Stimulated activated naive CD4-positive, alpha-beta T cell treated with Interleukin-2 at 50 U/mL for 16 hours (primary cell): ENCODE results near the gene RAD50.
"Not testable (repeated sequence)": the region's sequence is repeated elsewhere in the genome, so short reads cannot be mapped to it uniquely, and the experiment has no call there.

Source experiments
- DNase-seq: peaks from one replicate; lab custom pipeline; 2025; lab: John Stamatoyannopoulos, UW

RAD50 gene

DNA sequence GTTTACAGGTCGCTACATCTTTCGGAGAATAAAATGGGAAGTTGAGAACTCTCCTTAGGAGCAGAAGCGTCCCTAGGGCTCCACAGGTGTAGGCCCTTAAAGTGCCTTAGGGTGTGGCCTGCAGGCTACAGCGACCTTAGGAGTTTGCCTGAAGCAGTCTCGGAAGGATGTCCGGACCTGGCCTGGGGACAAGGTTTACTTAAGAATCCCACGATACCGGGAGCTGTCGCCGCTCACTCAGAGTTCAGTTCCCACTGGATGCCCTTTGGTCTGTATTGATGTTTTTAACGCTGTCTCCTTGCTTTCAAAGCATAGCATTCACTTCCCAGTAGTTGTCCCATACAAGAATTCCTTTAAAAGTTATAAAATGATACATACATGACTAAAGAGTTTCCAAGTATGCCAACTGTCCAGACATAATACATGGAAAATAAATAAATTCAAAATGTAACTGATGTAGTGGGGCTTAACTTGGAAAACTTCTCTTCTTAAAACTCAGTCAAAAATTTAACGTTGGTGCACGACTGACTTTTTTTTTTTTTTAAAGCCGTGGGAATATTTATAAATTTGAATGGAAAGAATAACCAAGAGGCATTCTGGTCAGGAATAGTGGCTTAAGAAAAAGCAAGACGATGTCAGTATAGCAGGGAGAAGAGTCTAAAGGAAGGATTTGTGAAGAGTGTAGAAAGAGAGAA is 848 bp downstream of the RAD50 start:
- no peak for DNase-seq

DNA sequence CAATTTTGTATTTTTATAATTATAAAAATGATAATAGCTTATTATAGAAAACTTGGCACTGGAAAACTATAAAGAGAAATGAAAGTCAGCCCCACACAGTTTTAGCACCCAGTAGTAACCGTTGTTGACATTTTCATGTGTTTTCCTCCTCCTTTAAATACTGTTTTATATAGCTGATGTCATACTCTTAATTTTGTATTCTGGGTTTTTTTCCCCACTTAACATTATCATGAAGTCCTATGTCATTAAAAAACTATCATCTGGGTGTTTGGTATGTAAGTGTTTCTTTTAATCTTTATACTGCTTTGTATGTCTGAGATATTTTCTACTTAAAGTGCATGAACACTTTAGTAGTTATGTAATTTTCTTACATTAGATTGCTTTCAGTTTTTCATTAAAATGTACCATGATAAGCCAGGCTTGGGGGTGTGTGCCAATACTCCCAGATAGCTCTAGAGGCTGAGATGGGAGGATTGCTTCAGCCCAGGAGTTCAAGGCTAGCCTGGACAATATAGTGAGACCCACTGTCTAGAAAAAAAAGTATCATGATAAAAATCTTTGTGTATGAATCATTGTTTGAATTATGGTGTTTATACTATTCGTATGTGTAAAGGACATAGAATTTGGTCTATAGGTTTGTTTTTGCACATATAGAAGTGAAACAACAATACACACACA is 2.7 kb downstream of the RAD50 start:
- no peak for DNase-seq

DNA sequence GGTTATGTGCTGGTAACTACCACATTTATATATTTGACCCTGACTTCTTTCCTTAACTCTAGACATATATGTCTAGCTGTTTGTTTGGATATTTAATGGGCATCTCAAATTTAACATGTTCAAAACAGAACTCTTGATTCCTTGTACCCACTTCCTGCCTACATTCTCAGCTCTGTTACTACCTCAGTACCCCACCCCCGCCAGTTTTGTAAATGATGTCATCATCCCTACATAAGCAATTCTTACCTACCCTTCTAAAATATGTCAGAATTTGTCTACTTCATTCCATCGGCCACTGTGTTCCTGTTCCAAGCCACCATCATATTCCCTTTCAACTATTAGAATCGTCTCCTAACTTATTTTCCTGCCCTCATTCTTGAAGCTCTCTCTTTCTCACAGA is 4.8 kb downstream of the RAD50 start:
- DNase-seq: no peak

DNA sequence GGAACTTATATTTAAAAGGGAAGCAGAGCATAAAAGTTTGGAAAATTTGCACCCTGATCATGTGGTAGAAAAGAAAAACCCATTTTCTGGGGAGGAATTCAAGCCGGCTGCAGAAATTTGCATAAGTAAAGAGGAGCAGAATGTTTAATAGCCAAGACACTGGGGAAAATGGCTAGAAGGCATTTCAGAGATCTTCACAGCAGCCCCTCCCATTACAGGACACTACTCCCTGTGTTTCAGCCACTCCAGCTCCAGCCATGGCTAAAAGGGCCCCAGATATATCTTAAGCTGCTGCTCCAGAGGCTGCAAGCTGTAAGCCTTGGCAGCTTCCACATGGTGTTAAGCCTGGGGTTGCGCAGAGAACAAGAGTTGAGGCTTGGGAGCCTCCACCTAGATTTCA is 7.8 kb downstream of the RAD50 start:
- DNase-seq: not testable (repeated sequence)

- no peak for DNase-seq
Observed at GRCh38 chr5:132566657-132567056, 9.9 kb downstream of the RAD50 start.

- no peak for DNase-seq
Observed at GRCh38 chr5:132576123-132576522, 19.3 kb downstream of the RAD50 start.

DNA sequence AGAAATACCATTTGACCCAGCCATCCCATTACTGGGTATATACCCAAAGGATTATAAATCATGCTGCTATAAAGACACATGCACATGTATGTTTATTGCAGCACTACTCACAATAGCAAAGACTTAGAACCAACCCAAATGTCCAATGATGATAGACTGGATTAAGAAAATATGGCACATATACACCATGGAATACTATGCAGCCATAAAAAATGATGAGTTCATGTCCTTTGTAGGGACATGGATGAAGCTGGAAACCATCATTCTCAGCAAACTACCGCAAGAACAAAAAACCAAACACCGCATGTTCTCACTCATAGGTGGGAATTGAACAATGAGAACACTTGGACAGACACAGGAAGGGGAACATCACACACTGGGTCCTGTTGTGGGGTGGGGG is 27.8 kb downstream of the RAD50 start:
- DNase-seq: not testable (repeated sequence)

- DNase-seq: no peak
Observed at GRCh38 chr5:132586063-132586462, 29.3 kb downstream of the RAD50 start.

GRCh38 chr5:132589467-132589866 is 32.7 kb downstream of the RAD50 start:
- no peak for DNase-seq

- no peak for DNase-seq
Observed at GRCh38 chr5:132591145-132591544, 34.4 kb downstream of the RAD50 start.

DNA sequence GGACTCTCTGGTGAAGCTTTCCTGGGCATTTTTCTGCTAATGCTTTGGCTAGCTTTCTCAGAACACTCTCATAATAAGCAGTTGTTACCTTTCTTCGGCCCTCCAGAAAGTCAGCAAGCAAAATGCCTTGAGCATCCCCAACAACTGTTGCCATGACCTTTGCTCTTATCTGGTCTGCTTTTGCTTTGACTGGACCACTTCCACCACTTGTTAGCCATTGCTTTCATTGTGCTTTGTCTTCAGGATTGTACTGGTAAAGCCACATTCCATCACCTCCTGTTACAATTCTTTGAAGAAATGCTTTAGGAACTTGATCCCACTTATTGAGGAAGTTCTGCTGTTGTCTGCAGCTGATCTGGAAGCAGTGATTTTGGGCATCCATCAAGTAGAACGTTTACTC is 35.7 kb downstream of the RAD50 start:
- no peak for DNase-seq

- DNase-seq: no peak
Observed at GRCh38 chr5:132594170-132594569, 37.4 kb downstream of the RAD50 start.

- DNase-seq: no peak
Observed at GRCh38 chr5:132595624-132596023, 38.8 kb downstream of the RAD50 start.

- no peak for DNase-seq
Observed at GRCh38 chr5:132601071-132601728, 44.4 kb downstream of the RAD50 start.

GRCh38 chr5:132607095-132607494 is 50.3 kb downstream of the RAD50 start:
- no peak for DNase-seq

GRCh38 chr5:132608107-132608506 is 51.3 kb downstream of the RAD50 start:
- DNase-seq: no peak

GRCh38 chr5:132611965-132612364 is 55.2 kb downstream of the RAD50 start:
- DNase-seq: no peak

DNA sequence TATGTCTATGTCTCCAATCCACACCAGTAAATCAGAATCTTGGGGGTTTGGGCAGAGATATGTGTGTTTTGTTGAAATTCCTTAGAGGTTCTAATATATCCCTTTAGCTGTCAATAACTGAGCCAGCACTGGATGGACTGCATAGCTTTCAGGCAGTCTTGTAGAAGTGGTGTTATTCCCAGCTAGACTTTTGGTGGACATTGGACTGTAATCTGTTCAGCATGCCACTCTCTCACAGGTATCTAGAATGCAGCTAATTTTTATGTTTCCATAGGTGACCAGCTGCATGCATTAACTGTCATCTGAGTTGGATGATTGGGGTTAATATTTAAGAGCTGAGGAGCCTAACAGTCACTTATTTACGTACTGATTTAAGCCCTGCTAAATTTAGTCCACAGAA is 56.1 kb downstream of the RAD50 start:
- DNase-seq: no peak

- no peak for DNase-seq
Observed at GRCh38 chr5:132621699-132622098, 64.9 kb downstream of the RAD50 start.

GRCh38 chr5:132622608-132623007 is 65.8 kb downstream of the RAD50 start:
- DNase-seq: no peak

- DNase-seq: no peak
Observed at GRCh38 chr5:132627470-132627869, 70.7 kb downstream of the RAD50 start.

DNA sequence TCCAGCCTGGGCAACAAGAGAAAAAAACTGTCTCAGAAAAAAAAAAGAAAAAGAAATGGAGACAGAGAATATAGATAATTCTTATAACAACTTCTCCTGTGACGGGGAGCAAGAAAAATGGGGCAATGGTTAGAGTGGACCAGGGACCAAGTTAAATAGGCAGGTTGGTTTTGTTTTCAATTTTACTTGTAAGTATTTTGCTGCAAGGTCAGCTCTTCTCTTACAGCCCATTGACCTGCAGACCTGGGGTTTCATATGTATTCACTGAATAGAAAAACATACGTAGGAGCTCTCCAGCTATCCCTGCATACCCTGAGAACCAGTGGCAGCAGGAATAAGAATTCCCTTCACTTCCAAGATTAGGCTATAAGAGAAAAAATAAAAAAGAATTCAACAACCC is 72.0 kb downstream of the RAD50 start:
- DNase-seq: no peak

- no peak for DNase-seq
Observed at GRCh38 chr5:132629230-132629944, 72.6 kb downstream of the RAD50 start.
